Measurements from ENCODE around the gene LCN2.

- TF ChIP-seq CTCF (IDR thresholded peaks at IDR 0.05) (no peak), POLR2AphosphoS5 (IDR thresholded peaks at IDR 0.05) (no peak), POLR2A (IDR thresholded peaks at IDR 0.05) (no peak)
Observed at GRCh38 chr9:128153947-128154695, 4.9 kb downstream of the LCN2 start.
